IMR-90 (cell line): ENCODE results near the gene KRCC1. TPM values are rescaled to one million over a fixed set of nuclear protein-coding genes. Genes with fewer than 3 reads are reported as not detected.

Experiments used
- ATAC-seq: fragments of 200-7000 bp; cut with Tn5 transposase; 2 replicates; pipeline ENCODE4 v1.9.1; 2020; ENCODE audit warnings: low read depth, mild to moderate bottlenecking, moderate library complexity
- BruUV-seq: library from RNA; stranded (reverse); fragments of 400-500 nt; replicated peaks from 2 replicates; lab custom pipeline; 2021; lab: Mats Ljungman, UMichigan
- CTCF ChIA-PET: fragments of 300-600 bp; formaldehyde crosslinking; extraction: SDS; loops from one replicate; lab custom pipeline; 2021; ENCODE audit warnings: antibody characterized with exemption; lab: Yijun Ruan, JAX
- POLR2A ChIA-PET: fragments of 300-600 bp; sonication (Branson Sonifier 250); formaldehyde crosslinking; loops from one replicate; lab custom pipeline; 2022; ENCODE audit warnings: antibody characterized with exemption; ENCODE audit not compliant: unreplicated experiment; lab: Charles Lee
- DNase-seq: peaks from one replicate; pipeline ENCODE4 v3.0.0; 2013
- H2AFZ ChIP-seq: replicated peaks from 2 replicates; pipeline ENCODE3; 2013; ENCODE audit warnings: low read length, mild to moderate bottlenecking; ENCODE audit not compliant: poor library complexity
- H2AK5ac ChIP-seq: 2 replicates; pipeline ENCODE4 v1.6.1; 2013; ENCODE audit warnings: low read depth, low read length, inconsistent platforms
- H2AK9ac ChIP-seq: replicated peaks from 2 replicates; pipeline ENCODE3; 2013; ENCODE audit warnings: mild to moderate bottlenecking, low read depth, low read length, moderate library complexity; ENCODE audit not compliant: poor library complexity
- H2BK120ac ChIP-seq: 2 replicates; pipeline ENCODE4 v1.6.1; 2013; ENCODE audit warnings: low read depth, low read length, inconsistent platforms
- H2BK15ac ChIP-seq: 3 replicates; pipeline ENCODE4 v1.6.1; 2013; ENCODE audit warnings: low read depth, low read length, inconsistent platforms
- H2BK20ac ChIP-seq: 2 replicates; pipeline ENCODE4 v1.6.1; 2013; ENCODE audit warnings: low read depth, mild to moderate bottlenecking, inconsistent platforms, low read length, moderate library complexity
- H2BK5ac ChIP-seq: 2 replicates; pipeline ENCODE4 v1.6.1; 2013; ENCODE audit warnings: mild to moderate bottlenecking, low read depth, low read length, inconsistent platforms; ENCODE audit not compliant: poor library complexity, severe bottlenecking
- H3K14ac ChIP-seq: replicated peaks from 2 replicates; pipeline ENCODE4 v1.6.1; 2013; ENCODE audit warnings: low read depth, low read length, inconsistent platforms
- H3K18ac ChIP-seq: 2 replicates; pipeline ENCODE4 v1.6.1; 2013; ENCODE audit warnings: low read depth, low read length, control low read depth
- H3K23ac ChIP-seq: 2 replicates; pipeline ENCODE4 v1.6.1; 2013; ENCODE audit warnings: low read depth, low read length, inconsistent platforms
- H3K27ac ChIP-seq: 2 replicates; pipeline ENCODE4 v1.5.1; 2013; ENCODE audit warnings: mild to moderate bottlenecking, control low read depth, low read length; ENCODE audit not compliant: insufficient read depth
- H3K27me3 ChIP-seq: 2 replicates; pipeline ENCODE4 v1.6.1; 2013; ENCODE audit warnings: low read length; ENCODE audit not compliant: control insufficient read depth, insufficient read depth
- H3K36me3 ChIP-seq: 2 replicates; pipeline ENCODE4 v1.6.1; 2013; ENCODE audit warnings: low read length, mixed read lengths; ENCODE audit not compliant: control insufficient read depth, insufficient read depth
- H3K4ac ChIP-seq: 2 replicates; pipeline ENCODE4 v1.6.1; 2013; ENCODE audit warnings: low read depth, low read length, inconsistent platforms
- H3K4me1 ChIP-seq: 2 replicates; pipeline ENCODE4 v1.6.1; 2013; ENCODE audit warnings: low read length, mixed read lengths; ENCODE audit not compliant: control insufficient read depth, insufficient read depth
- H3K4me2 ChIP-seq: 2 replicates; pipeline ENCODE4 v1.6.1; 2013; ENCODE audit warnings: low read depth, mild to moderate bottlenecking, control low read depth, low read length, moderate library complexity
- H3K4me3 ChIP-seq: 2 replicates; pipeline ENCODE4 v1.5.1; 2013; ENCODE audit warnings: low read depth, mild to moderate bottlenecking, control low read depth, low read length, moderate library complexity; ENCODE audit not compliant: insufficient read depth
- H3K56ac ChIP-seq: 2 replicates; pipeline ENCODE4 v1.6.1; 2013; ENCODE audit warnings: low read length, inconsistent platforms; ENCODE audit not compliant: insufficient read depth; ENCODE audit errors: extremely low read depth
- H3K79me1 ChIP-seq, 2 experiments: 2 replicates each; pipeline ENCODE4 v1.6.1; 2013; ENCODE audit warnings: low read length in 2 of 2, inconsistent platforms in 1 of 2, low read depth in 1 of 2
- H3K9ac ChIP-seq: 2 replicates; pipeline ENCODE4 v1.6.1; 2013; ENCODE audit warnings: low read depth, low read length, control low read depth
- H3K9me1 ChIP-seq: 2 replicates; pipeline ENCODE4 v1.6.1; 2013; ENCODE audit warnings: low read length, inconsistent platforms; ENCODE audit not compliant: insufficient read depth
- H3K9me3 ChIP-seq: 2 replicates; pipeline ENCODE4 v1.6.1; 2013; ENCODE audit warnings: low read length; ENCODE audit not compliant: control insufficient read depth, insufficient read depth
- H4K20me1 ChIP-seq: 2 replicates; pipeline ENCODE4 v1.6.1; 2013; ENCODE audit warnings: low read length, inconsistent platforms; ENCODE audit not compliant: insufficient read depth
- H4K5ac ChIP-seq: 2 replicates; pipeline ENCODE4 v1.6.1; 2013; ENCODE audit warnings: mild to moderate bottlenecking, low read depth, low read length, control low read depth
- H4K8ac ChIP-seq, 2 experiments: 2 replicates each; pipeline ENCODE4 v1.6.1; 2013; ENCODE audit warnings: low read depth in 2 of 2, low read length in 2 of 2, control low read depth in 1 of 2, inconsistent platforms in 1 of 2
- H4K91ac ChIP-seq: 2 replicates; pipeline ENCODE4 v1.6.1; 2013; ENCODE audit warnings: low read depth, low read length, inconsistent platforms; ENCODE audit not compliant: insufficient read depth
- BHLHE40 ChIP-seq: fragments of 150-350 bp; IDR thresholded peaks from 2 replicates; pipeline ENCODE4 v1.6.1; 2016; ENCODE audit warnings: mild to moderate bottlenecking, low read depth, low read length
- CEBPB ChIP-seq: IDR thresholded peaks from 2 replicates; pipeline ENCODE4 v1.6.1; 2012; ENCODE audit warnings: low read depth, low read length, improper control_type of control experiment
- MAFK ChIP-seq: IDR thresholded peaks from 2 replicates; pipeline ENCODE4 v1.6.1; 2012; ENCODE audit warnings: low read depth, low read length, improper control_type of control experiment
- RFX5 ChIP-seq: IDR thresholded peaks from 2 replicates; pipeline ENCODE4 v1.8.0; 2012; ENCODE audit warnings: low read depth, mild to moderate bottlenecking, low read length, moderate library complexity
- WGBS, 2 experiments: methylation state at CpG; one replicate each; pipeline versions ENCODE4 v1.1.5 to v1.1.7; 2013; ENCODE audit warnings: missing lambda C conversion rate in 2 of 2; ENCODE audit not compliant: insufficient read length in 1 of 2; ENCODE audit errors: extremely low coverage in 2 of 2; 5-methylcytosine and 5-hydroxymethylcytosine counted together
- dilution Hi-C: fragments of 300-500 bp; cut with HindIII; formaldehyde crosslinking; loops from one replicate; pipeline ENCODE4 v1.14.3; 2018; ENCODE audit warnings: low sequenced_read_pairs; ENCODE audit not compliant: unreplicated experiment
- in situ Hi-C: fragments of 300-500 bp; cut with MboI; formaldehyde crosslinking; loops from 3 replicates; pipeline ENCODE4 v1.14.3; 2019; ENCODE audit warnings: low sequenced_read_pairs, inconsistent platforms, mixed read lengths
- intact Hi-C: fragments of 100-400 bp; cut with micrococcal nuclease; formaldehyde crosslinking; loops from 2 replicates; pipeline ENCODE4 v1.10.0; 2022
- polyA plus RNA-seq, 3 experiments: library from polyadenylated mRNA; depleted of rRNA; stranded (reverse); fragments of >200 nt; gene quantifications; 2 replicates each; pipeline ENCODE4 v1.2.3, GENCODE V29; 2012; ENCODE audit warnings: low replicate concordance in 1 of 3
- total RNA-seq: library from RNA; depleted of rRNA; stranded (reverse); fragments of >200 nt; gene quantifications from 2 replicates; pipeline ENCODE4 v1.2.3, GENCODE V29; 2012

KRCC1 gene
- total and polyA plus RNA-seq, 2 of the 4 experiments (the other 2 are of a cell fraction), result 14.3 to 16.5 TPM

GRCh38 chr2:88097192-88097591, 41.6 kb upstream of the KRCC1 start:
- Histone ChIP-seq H3K56ac (no peak overlapping the region), H3K9me1 (no peaks in the 10 kb centered on the region; the same call in 1 of the 2 replicates), H3K4me1 (no peaks in the 10 kb centered on the region), H4K5ac (no peak overlapping the region), H2BK20ac (no peak overlapping the region), H3K4ac (no peak overlapping the region), H3K27me3 (peaks cover 15% of the 10 kb centered on the region), H2BK5ac (no peak overlapping the region), H3K9me3 (no peaks in the 10 kb centered on the region), H3K4me2 (no peak overlapping the region), H3K23ac (no peak overlapping the region), H2BK15ac (no peak overlapping the region), H3K18ac (no peak overlapping the region), H3K14ac (no peak overlapping the region), H3K79me1 (no peaks in the 10 kb centered on the region), H3K36me3 (no peaks in the 10 kb centered on the region), H3K27ac (no peak overlapping the region), H4K20me1 (no peaks in the 10 kb centered on the region), H2BK120ac (no peak overlapping the region), H4K8ac (no peak overlapping the region), H2AK9ac (no peak overlapping the region), H3K4me3 (no peak overlapping the region), H2AFZ (no peak overlapping the region), H3K9ac (no peak overlapping the region), H2AK5ac (no peak overlapping the region), H4K91ac (no peak overlapping the region)
- ATAC-seq (no peak), DNase-seq (no peak)
- TF ChIP-seq BHLHE40 (no peak), MAFK (no peak), CEBPB (no peak), RFX5 (no peak)
- intact Hi-C loops, result no loop called here
- BruUV-seq, result no TSS peak
- POLR2A ChIA-PET, result no interaction called here
- CTCF ChIA-PET, result no interaction called here
- dilution Hi-C loops, result no loop called here
- WGBS, 2 experiments, result 33% methylated on average over 1 of the region's 3 CpGs; no CpG with 5 or more reads in 1 of the 2 experiments
- in situ Hi-C loops, result no loop called here
